Lower leg skin (tissue), 3 donors: ENCODE measurements around the gene GALNT12.

Experiments used
- POLR2A ChIP-seq, 2 donors: fragments of 450-650 bp; IDR thresholded peaks; one replicate each; pipeline ENCODE4 v1.6.1; 2016 to 2017; ENCODE audit warnings: antibody characterized with exemption in 2 of 2, mild to moderate bottlenecking in 1 of 2, moderate library complexity in 1 of 2
- TF ChIP-seq, protein P1 (sequence below), 3 donors: fragments of 450-650 bp; IDR thresholded peaks; one replicate each; pipeline ENCODE4 v1.5.1; 2016; ENCODE audit warnings: antibody characterized with exemption in 3 of 3, mild to moderate bottlenecking in 3 of 3, moderate library complexity in 2 of 3

DNA sequence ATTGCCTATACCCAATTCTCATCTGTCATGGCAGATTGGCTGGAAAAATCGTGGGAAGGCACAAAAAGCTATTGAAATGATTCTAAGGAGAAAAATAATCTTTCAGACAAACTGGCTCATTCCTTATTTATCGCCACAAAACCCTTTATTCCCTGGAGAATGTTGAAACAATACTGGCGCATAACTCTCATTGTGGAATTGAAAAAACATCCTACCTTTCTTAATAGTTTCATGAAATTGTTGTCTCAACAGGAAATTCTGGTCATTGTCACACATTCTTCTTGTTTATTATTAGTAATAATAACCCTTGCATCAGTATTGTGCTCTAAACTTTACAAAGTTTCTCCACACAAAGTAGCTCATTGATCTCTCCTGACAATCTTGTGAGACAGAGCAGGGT lies 87.3 kb downstream of the GALNT12 start:
- TF ChIP-seq, protein P1, sequence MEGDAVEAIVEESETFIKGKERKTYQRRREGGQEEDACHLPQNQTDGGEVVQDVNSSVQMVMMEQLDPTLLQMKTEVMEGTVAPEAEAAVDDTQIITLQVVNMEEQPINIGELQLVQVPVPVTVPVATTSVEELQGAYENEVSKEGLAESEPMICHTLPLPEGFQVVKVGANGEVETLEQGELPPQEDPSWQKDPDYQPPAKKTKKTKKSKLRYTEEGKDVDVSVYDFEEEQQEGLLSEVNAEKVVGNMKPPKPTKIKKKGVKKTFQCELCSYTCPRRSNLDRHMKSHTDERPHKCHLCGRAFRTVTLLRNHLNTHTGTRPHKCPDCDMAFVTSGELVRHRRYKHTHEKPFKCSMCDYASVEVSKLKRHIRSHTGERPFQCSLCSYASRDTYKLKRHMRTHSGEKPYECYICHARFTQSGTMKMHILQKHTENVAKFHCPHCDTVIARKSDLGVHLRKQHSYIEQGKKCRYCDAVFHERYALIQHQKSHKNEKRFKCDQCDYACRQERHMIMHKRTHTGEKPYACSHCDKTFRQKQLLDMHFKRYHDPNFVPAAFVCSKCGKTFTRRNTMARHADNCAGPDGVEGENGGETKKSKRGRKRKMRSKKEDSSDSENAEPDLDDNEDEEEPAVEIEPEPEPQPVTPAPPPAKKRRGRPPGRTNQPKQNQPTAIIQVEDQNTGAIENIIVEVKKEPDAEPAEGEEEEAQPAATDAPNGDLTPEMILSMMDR (IDR thresholded peaks at IDR 0.05) = no peak
- no peak for TF ChIP-seq POLR2A (IDR thresholded peaks at IDR 0.05)
